Measurements from ENCODE around the gene LRRC8D.

GRCh38 chr1:89800022-89800655 lies 20.7 kb upstream of the LRRC8D start:
- TF ChIP-seq CTCF (IDR thresholded peaks at IDR 0.05) (no peak), POLR2A (IDR thresholded peaks at IDR 0.05) (no peak), POLR2AphosphoS5 (IDR thresholded peaks at IDR 0.05) (no peak)
